IMR-90 (cell line): ENCODE data around the gene TMEM114. TPM values are rescaled to one million over a fixed set of nuclear protein-coding genes. Genes with fewer than 3 reads are reported as not detected.

Experiments
- ATAC-seq: fragments of 200-7000 bp; cut with Tn5 transposase; 2 replicates; pipeline ENCODE4 v1.9.1; 2020; ENCODE audit warnings: low read depth, mild to moderate bottlenecking, moderate library complexity
- BruUV-seq: library from RNA; stranded (reverse); fragments of 400-500 nt; replicated peaks from 2 replicates; lab custom pipeline; 2021; lab: Mats Ljungman, UMichigan
- CTCF ChIA-PET: fragments of 300-600 bp; formaldehyde crosslinking; extraction: SDS; loops from one replicate; lab custom pipeline; 2021; ENCODE audit warnings: antibody characterized with exemption; lab: Yijun Ruan, JAX
- POLR2A ChIA-PET: fragments of 300-600 bp; sonication (Branson Sonifier 250); formaldehyde crosslinking; loops from one replicate; lab custom pipeline; 2022; ENCODE audit warnings: antibody characterized with exemption; ENCODE audit not compliant: unreplicated experiment; lab: Charles Lee
- DNase-seq: peaks from one replicate; pipeline ENCODE4 v3.0.0; 2013
- H2AFZ ChIP-seq: replicated peaks from 2 replicates; pipeline ENCODE3; 2013; ENCODE audit warnings: low read length, mild to moderate bottlenecking; ENCODE audit not compliant: poor library complexity
- H2AK5ac ChIP-seq: 2 replicates; pipeline ENCODE4 v1.6.1; 2013; ENCODE audit warnings: low read depth, low read length, inconsistent platforms
- H2AK9ac ChIP-seq: replicated peaks from 2 replicates; pipeline ENCODE3; 2013; ENCODE audit warnings: mild to moderate bottlenecking, low read depth, low read length, moderate library complexity; ENCODE audit not compliant: poor library complexity
- H2BK120ac ChIP-seq: 2 replicates; pipeline ENCODE4 v1.6.1; 2013; ENCODE audit warnings: low read depth, low read length, inconsistent platforms
- H2BK15ac ChIP-seq: 3 replicates; pipeline ENCODE4 v1.6.1; 2013; ENCODE audit warnings: low read depth, low read length, inconsistent platforms
- H2BK20ac ChIP-seq: 2 replicates; pipeline ENCODE4 v1.6.1; 2013; ENCODE audit warnings: low read depth, mild to moderate bottlenecking, inconsistent platforms, low read length, moderate library complexity
- H2BK5ac ChIP-seq: 2 replicates; pipeline ENCODE4 v1.6.1; 2013; ENCODE audit warnings: mild to moderate bottlenecking, low read depth, low read length, inconsistent platforms; ENCODE audit not compliant: poor library complexity, severe bottlenecking
- H3K14ac ChIP-seq: replicated peaks from 2 replicates; pipeline ENCODE4 v1.6.1; 2013; ENCODE audit warnings: low read depth, low read length, inconsistent platforms
- H3K18ac ChIP-seq: 2 replicates; pipeline ENCODE4 v1.6.1; 2013; ENCODE audit warnings: low read depth, low read length, control low read depth
- H3K23ac ChIP-seq: 2 replicates; pipeline ENCODE4 v1.6.1; 2013; ENCODE audit warnings: low read depth, low read length, inconsistent platforms
- H3K27ac ChIP-seq: 2 replicates; pipeline ENCODE4 v1.5.1; 2013; ENCODE audit warnings: mild to moderate bottlenecking, control low read depth, low read length; ENCODE audit not compliant: insufficient read depth
- H3K27me3 ChIP-seq: 2 replicates; pipeline ENCODE4 v1.6.1; 2013; ENCODE audit warnings: low read length; ENCODE audit not compliant: control insufficient read depth, insufficient read depth
- H3K36me3 ChIP-seq: 2 replicates; pipeline ENCODE4 v1.6.1; 2013; ENCODE audit warnings: low read length, mixed read lengths; ENCODE audit not compliant: control insufficient read depth, insufficient read depth
- H3K4ac ChIP-seq: 2 replicates; pipeline ENCODE4 v1.6.1; 2013; ENCODE audit warnings: low read depth, low read length, inconsistent platforms
- H3K4me1 ChIP-seq: 2 replicates; pipeline ENCODE4 v1.6.1; 2013; ENCODE audit warnings: low read length, mixed read lengths; ENCODE audit not compliant: control insufficient read depth, insufficient read depth
- H3K4me2 ChIP-seq: 2 replicates; pipeline ENCODE4 v1.6.1; 2013; ENCODE audit warnings: low read depth, mild to moderate bottlenecking, control low read depth, low read length, moderate library complexity
- H3K4me3 ChIP-seq: 2 replicates; pipeline ENCODE4 v1.5.1; 2013; ENCODE audit warnings: low read depth, mild to moderate bottlenecking, control low read depth, low read length, moderate library complexity; ENCODE audit not compliant: insufficient read depth
- H3K56ac ChIP-seq: 2 replicates; pipeline ENCODE4 v1.6.1; 2013; ENCODE audit warnings: low read length, inconsistent platforms; ENCODE audit not compliant: insufficient read depth; ENCODE audit errors: extremely low read depth
- H3K79me1 ChIP-seq, 2 experiments: 2 replicates each; pipeline ENCODE4 v1.6.1; 2013; ENCODE audit warnings: low read length in 2 of 2, inconsistent platforms in 1 of 2, low read depth in 1 of 2
- H3K9ac ChIP-seq: 2 replicates; pipeline ENCODE4 v1.6.1; 2013; ENCODE audit warnings: low read depth, low read length, control low read depth
- H3K9me1 ChIP-seq: 2 replicates; pipeline ENCODE4 v1.6.1; 2013; ENCODE audit warnings: low read length, inconsistent platforms; ENCODE audit not compliant: insufficient read depth
- H3K9me3 ChIP-seq: 2 replicates; pipeline ENCODE4 v1.6.1; 2013; ENCODE audit warnings: low read length; ENCODE audit not compliant: control insufficient read depth, insufficient read depth
- H4K20me1 ChIP-seq: 2 replicates; pipeline ENCODE4 v1.6.1; 2013; ENCODE audit warnings: low read length, inconsistent platforms; ENCODE audit not compliant: insufficient read depth
- H4K5ac ChIP-seq: 2 replicates; pipeline ENCODE4 v1.6.1; 2013; ENCODE audit warnings: mild to moderate bottlenecking, low read depth, low read length, control low read depth
- H4K8ac ChIP-seq, 2 experiments: 2 replicates each; pipeline ENCODE4 v1.6.1; 2013; ENCODE audit warnings: low read depth in 2 of 2, low read length in 2 of 2, control low read depth in 1 of 2, inconsistent platforms in 1 of 2
- H4K91ac ChIP-seq: 2 replicates; pipeline ENCODE4 v1.6.1; 2013; ENCODE audit warnings: low read depth, low read length, inconsistent platforms; ENCODE audit not compliant: insufficient read depth
- BHLHE40 ChIP-seq: fragments of 150-350 bp; IDR thresholded peaks from 2 replicates; pipeline ENCODE4 v1.6.1; 2016; ENCODE audit warnings: mild to moderate bottlenecking, low read depth, low read length
- CHD1 ChIP-seq: IDR thresholded peaks from 2 replicates; pipeline ENCODE4 v1.6.1; 2012; ENCODE audit warnings: low read depth, low read length, improper control_type of control experiment
- FOS ChIP-seq: fragments of 150-350 bp; IDR thresholded peaks from 2 replicates; pipeline ENCODE4 v1.6.1; 2016; ENCODE audit warnings: low read depth, low read length
- MAFK ChIP-seq: IDR thresholded peaks from 2 replicates; pipeline ENCODE4 v1.6.1; 2012; ENCODE audit warnings: low read depth, low read length, improper control_type of control experiment
- NFE2L2 ChIP-seq: fragments of 150-350 bp; IDR thresholded peaks from 2 replicates; pipeline ENCODE4 v1.6.1; 2016; ENCODE audit warnings: low read depth, mild to moderate bottlenecking, low read length
- POLR2A ChIP-seq: IDR thresholded peaks from 2 replicates; pipeline ENCODE4 v1.6.1; 2012; ENCODE audit warnings: mild to moderate bottlenecking, low read depth, low read length
- RCOR1 ChIP-seq: IDR thresholded peaks from 2 replicates; pipeline ENCODE4 v1.6.1; 2012; ENCODE audit warnings: mild to moderate bottlenecking, low read length, improper control_type of control experiment; ENCODE audit not compliant: insufficient replicate concordance
- SMC3 ChIP-seq: fragments of 150-350 bp; IDR thresholded peaks from 2 replicates; pipeline ENCODE4 v1.6.1; 2016; ENCODE audit warnings: low read depth, mild to moderate bottlenecking, antibody characterized with exemption, low read length, moderate library complexity
- WGBS, 2 experiments: methylation state at CpG; one replicate each; pipeline versions ENCODE4 v1.1.5 to v1.1.7; 2013; ENCODE audit warnings: missing lambda C conversion rate in 2 of 2; ENCODE audit not compliant: insufficient read length in 1 of 2; ENCODE audit errors: extremely low coverage in 2 of 2; 5-methylcytosine and 5-hydroxymethylcytosine counted together
- dilution Hi-C: fragments of 300-500 bp; cut with HindIII; formaldehyde crosslinking; loops from one replicate; pipeline ENCODE4 v1.14.3; 2018; ENCODE audit warnings: low sequenced_read_pairs; ENCODE audit not compliant: unreplicated experiment
- in situ Hi-C: fragments of 300-500 bp; cut with MboI; formaldehyde crosslinking; loops from 3 replicates; pipeline ENCODE4 v1.14.3; 2019; ENCODE audit warnings: low sequenced_read_pairs, inconsistent platforms, mixed read lengths
- intact Hi-C: fragments of 100-400 bp; cut with micrococcal nuclease; formaldehyde crosslinking; loops from 2 replicates; pipeline ENCODE4 v1.10.0; 2022
- polyA plus RNA-seq, 3 experiments: library from polyadenylated mRNA; depleted of rRNA; stranded (reverse); fragments of >200 nt; gene quantifications; 2 replicates each; pipeline ENCODE4 v1.2.3, GENCODE V29; 2012; ENCODE audit warnings: low replicate concordance in 1 of 3
- total RNA-seq: library from RNA; depleted of rRNA; stranded (reverse); fragments of >200 nt; gene quantifications from 2 replicates; pipeline ENCODE4 v1.2.3, GENCODE V29; 2012
- TF ChIP-seq, protein P1 (sequence below): fragments of 150-350 bp; IDR thresholded peaks from 2 replicates; pipeline ENCODE4 v1.6.1; 2017; ENCODE audit warnings: mild to moderate bottlenecking, antibody characterized with exemption, low read length, low read depth
- TF ChIP-seq, protein P2 (sequence below): conservative IDR thresholded peaks from 2 replicates; pipeline ENCODE4 v1.5.1; 2012; ENCODE audit warnings: mild to moderate bottlenecking, low read depth, low read length, improper control_type of control experiment
- TF ChIP-seq, protein P3 (sequence below): fragments of 150-350 bp; IDR thresholded peaks from 2 replicates; pipeline ENCODE4 v1.6.1; 2016; ENCODE audit warnings: low read depth, mild to moderate bottlenecking, low read length, moderate library complexity, borderline replicate concordance

Gene TMEM114
- total and polyA plus RNA-seq, 2 of the 4 experiments (the other 2 are of a cell fraction), result not detected

GRCh38 chr16:8575399-8575798, 14.9 kb downstream of the TMEM114 start:
- no peak overlapping the region for H2BK120ac ChIP-seq
- ChIA-PET POLR2A (no interaction called here), CTCF (no interaction called here)
- no peak overlapping the region for H3K18ac ChIP-seq
- no peak overlapping the region for H2BK15ac ChIP-seq
- no peak overlapping the region for H3K4ac ChIP-seq
- H2BK20ac ChIP-seq, result no peak overlapping the region
- H3K36me3 ChIP-seq, result no peaks in the 10 kb centered on the region
- H2BK5ac ChIP-seq, result no peak overlapping the region
- H4K5ac ChIP-seq, result no peak overlapping the region
- H4K8ac ChIP-seq, result no peak overlapping the region
- TF ChIP-seq BHLHE40 (no peak), CHD1 (no peak), POLR2A (no peak), MAFK (no peak), SMC3 (no peak), NFE2L2 (no peak), FOS (no peak), RCOR1 (no peak)
- TF ChIP-seq, protein P1, sequence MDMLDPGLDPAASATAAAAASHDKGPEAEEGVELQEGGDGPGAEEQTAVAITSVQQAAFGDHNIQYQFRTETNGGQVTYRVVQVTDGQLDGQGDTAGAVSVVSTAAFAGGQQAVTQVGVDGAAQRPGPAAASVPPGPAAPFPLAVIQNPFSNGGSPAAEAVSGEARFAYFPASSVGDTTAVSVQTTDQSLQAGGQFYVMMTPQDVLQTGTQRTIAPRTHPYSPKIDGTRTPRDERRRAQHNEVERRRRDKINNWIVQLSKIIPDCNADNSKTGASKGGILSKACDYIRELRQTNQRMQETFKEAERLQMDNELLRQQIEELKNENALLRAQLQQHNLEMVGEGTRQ, result no peak
- TF ChIP-seq, protein P2, sequence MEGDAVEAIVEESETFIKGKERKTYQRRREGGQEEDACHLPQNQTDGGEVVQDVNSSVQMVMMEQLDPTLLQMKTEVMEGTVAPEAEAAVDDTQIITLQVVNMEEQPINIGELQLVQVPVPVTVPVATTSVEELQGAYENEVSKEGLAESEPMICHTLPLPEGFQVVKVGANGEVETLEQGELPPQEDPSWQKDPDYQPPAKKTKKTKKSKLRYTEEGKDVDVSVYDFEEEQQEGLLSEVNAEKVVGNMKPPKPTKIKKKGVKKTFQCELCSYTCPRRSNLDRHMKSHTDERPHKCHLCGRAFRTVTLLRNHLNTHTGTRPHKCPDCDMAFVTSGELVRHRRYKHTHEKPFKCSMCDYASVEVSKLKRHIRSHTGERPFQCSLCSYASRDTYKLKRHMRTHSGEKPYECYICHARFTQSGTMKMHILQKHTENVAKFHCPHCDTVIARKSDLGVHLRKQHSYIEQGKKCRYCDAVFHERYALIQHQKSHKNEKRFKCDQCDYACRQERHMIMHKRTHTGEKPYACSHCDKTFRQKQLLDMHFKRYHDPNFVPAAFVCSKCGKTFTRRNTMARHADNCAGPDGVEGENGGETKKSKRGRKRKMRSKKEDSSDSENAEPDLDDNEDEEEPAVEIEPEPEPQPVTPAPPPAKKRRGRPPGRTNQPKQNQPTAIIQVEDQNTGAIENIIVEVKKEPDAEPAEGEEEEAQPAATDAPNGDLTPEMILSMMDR, result no peak
- TF ChIP-seq, protein P3, sequence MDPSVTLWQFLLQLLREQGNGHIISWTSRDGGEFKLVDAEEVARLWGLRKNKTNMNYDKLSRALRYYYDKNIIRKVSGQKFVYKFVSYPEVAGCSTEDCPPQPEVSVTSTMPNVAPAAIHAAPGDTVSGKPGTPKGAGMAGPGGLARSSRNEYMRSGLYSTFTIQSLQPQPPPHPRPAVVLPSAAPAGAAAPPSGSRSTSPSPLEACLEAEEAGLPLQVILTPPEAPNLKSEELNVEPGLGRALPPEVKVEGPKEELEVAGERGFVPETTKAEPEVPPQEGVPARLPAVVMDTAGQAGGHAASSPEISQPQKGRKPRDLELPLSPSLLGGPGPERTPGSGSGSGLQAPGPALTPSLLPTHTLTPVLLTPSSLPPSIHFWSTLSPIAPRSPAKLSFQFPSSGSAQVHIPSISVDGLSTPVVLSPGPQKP, result no peak
- in situ Hi-C loops (no loop called here), dilution Hi-C loops (no loop called here), intact Hi-C loops (no loop called here)
- no peaks in the 10 kb centered on the region for H3K9me3 ChIP-seq
- no peak overlapping the region for H3K27ac ChIP-seq
- no peak overlapping the region for H3K9ac ChIP-seq
- H3K4me2 ChIP-seq, result no peak overlapping the region
- no peaks in the 10 kb centered on the region for H3K79me1 ChIP-seq
- no peak overlapping the region for H2AFZ ChIP-seq
- H2AK9ac ChIP-seq, result no peak overlapping the region
- no peak overlapping the region for H3K14ac ChIP-seq
- peaks cover 3% of the 10 kb centered on the region; the same call in 1 of the 2 replicates for H3K9me1 ChIP-seq
- H4K91ac ChIP-seq, result no peak overlapping the region
- H3K4me3 ChIP-seq, result no peak overlapping the region
- BruUV-seq, result no TSS peak
- H3K56ac ChIP-seq, result no peak overlapping the region
- WGBS, 2 experiments, result 60% methylated on average over 1 of the region's 2 CpGs; no CpG with 5 or more reads in 1 of the 2 experiments
- H3K4me1 ChIP-seq, result peaks cover 1% of the 10 kb centered on the region
- peaks cover 13% of the 10 kb centered on the region for H3K27me3 ChIP-seq
- H3K23ac ChIP-seq, result no peak overlapping the region
- DNase-seq (no peak), ATAC-seq (no peak)
- H2AK5ac ChIP-seq, result no peak overlapping the region
- no peaks in the 10 kb centered on the region for H4K20me1 ChIP-seq
